Spleen (tissue), 11 donors: Measurements from ENCODE around the gene SLC35F1. TPM values are rescaled to one million over a fixed set of nuclear protein-coding genes. Genes with fewer than 3 reads are reported as not detected.

Experiments
- DNase-seq: peaks from one replicate; pipeline ENCODE4 v3.0.0-alpha.2; 2020
- H3K27ac ChIP-seq, 8 donors: fragments of 200-600 bp; sonication (generic) in 7 of 8; 1 replicate in 4 of 8; 2 replicates in 4 of 8; pipeline versions ENCODE4 v1.5.0 to v1.8.0; 2016 to 2021; ENCODE audit warnings: inconsistent platforms in 4 of 8, mild to moderate bottlenecking in 4 of 8, moderate library complexity in 1 of 8
- H3K27me3 ChIP-seq, 7 donors: fragments of 200-600 bp; sonication (generic) in 6 of 7; replicated peaks in 1 of 7; 1 replicate in 4 of 7; 2 replicates in 3 of 7; pipeline versions ENCODE4 v1.5.0 to v1.8.0; 2016 to 2021; ENCODE audit warnings: inconsistent platforms in 3 of 7, mild to moderate bottlenecking in 1 of 7
- H3K36me3 ChIP-seq, 6 donors: fragments of 200-600 bp; sonication (generic) in 5 of 6; 1 replicate in 4 of 6; 2 replicates in 2 of 6; pipeline versions ENCODE4 v1.5.0 to v1.8.0; 2016 to 2021; ENCODE audit warnings: inconsistent platforms in 2 of 6
- H3K4me1 ChIP-seq, 6 donors: fragments of 200-600 bp; sonication (generic) in 5 of 6; 1 replicate in 3 of 6; 2 replicates in 3 of 6; pipeline versions ENCODE4 v1.5.0 to v1.8.0; 2016 to 2021; ENCODE audit warnings: inconsistent platforms in 3 of 6
- H3K4me3 ChIP-seq, 8 donors: fragments of 200-600 bp; sonication (generic) in 7 of 8; 1 replicate in 4 of 8; 2 replicates in 4 of 8; pipeline versions ENCODE4 v1.5.0 to v1.8.0; 2016 to 2021; ENCODE audit warnings: inconsistent platforms in 4 of 8, mild to moderate bottlenecking in 4 of 8, moderate library complexity in 2 of 8
- H3K9me3 ChIP-seq, 8 donors: fragments of 200-600 bp; sonication (generic) in 7 of 8; 1 replicate in 4 of 8; 2 replicates in 4 of 8; pipeline versions ENCODE4 v1.5.0 to v1.8.0; 2016 to 2021; ENCODE audit warnings: inconsistent platforms in 4 of 8
- CTCF ChIP-seq, 11 experiments: fragments of 200-600 bp in 7 of 11; fragments of 450-650 bp in 4 of 11; sonication (generic) in 4 of 11; IDR thresholded peaks in 8 of 11; conservative IDR thresholded peaks in 3 of 11; 1 replicate in 7 of 11; 2 replicates in 4 of 11; pipeline versions ENCODE4 v1.4.0 to v1.8.0; 2016 to 2021; ENCODE audit warnings: antibody characterized with exemption in 11 of 11, inconsistent platforms in 4 of 11, mild to moderate bottlenecking in 1 of 11
- POLR2A ChIP-seq, 3 donors: fragments of 450-650 bp; IDR thresholded peaks; one replicate each; pipeline ENCODE4 v1.5.1; 2017; ENCODE audit warnings: antibody characterized with exemption in 3 of 3, mild to moderate bottlenecking in 1 of 3
- POLR2AphosphoS5 ChIP-seq, 3 donors: sonication (generic); formaldehyde crosslinking; IDR thresholded peaks; one replicate each; pipeline ENCODE4 v1.5.1; 2017; ENCODE audit warnings: antibody characterized with exemption in 3 of 3
- WGBS, 5 donors: extraction: QIAGEN DNeasy Blood & Tissue Kit in 3 of 5; methylation state at CpG; one replicate each; pipeline versions ENCODE4 v1.1.5 to v1.1.7; 2013 to 2018; 5-methylcytosine and 5-hydroxymethylcytosine counted together
- intact Hi-C: fragments of 100-400 bp; cut with DNase I; formaldehyde crosslinking; loops from one replicate; pipeline ENCODE4 v1.15.0; 2023; ENCODE audit warnings: low total_unique reads
- polyA plus RNA-seq, 3 donors: library from polyadenylated mRNA; stranded (reverse); fragments of 200-250 nt; gene quantifications; one replicate each; pipeline ENCODE4 v1.2.1, GENCODE V29; 2013
- total RNA-seq, 7 donors: library from RNA; depleted of rRNA in 3 of 7; stranded (reverse); fragments of >200 nt in 3 of 7; fragmentation: NEBNext Ultra II Directional in 4 of 7; extraction: Animal tissue kit (Norgen Biotek cat#: 25700) in 4 of 7; gene quantifications; one replicate each; pipeline versions ENCODE4 v1.1.0 to v1.2.1, GENCODE V29; 2016 to 2021
- donor health status: healthy with polysubstance abuse.
- donor health status: DM: no; HTN: no; CAD: no; lungs with moderate emphysema.
- donor health status: DM: no; HTN: no; CAD: no.
- donor health status: Bipolar disorder and iron deficiency.
- donor health status: healthy.
- donor health status: DM: no; HTN: no; CAD: no.
- donor health status: DM: yes; HTN: yes; CAD: no.

SLC35F1 gene
- total and polyA plus RNA-seq, 10 donors = 0.13 to 4.0 (median 1.6) TPM

- 74 to 84% (median 79%) methylated on average over 2 of the region's 2 CpGs for WGBS, 5 donors
- no peak for DNase-seq
- Histone ChIP-seq H3K27ac (no peak overlapping the region), H3K4me1 (no peaks in the 10 kb centered on the region), H3K27me3 (no peaks in the 10 kb centered on the region), H3K36me3 (no peaks in the 10 kb centered on the region), H3K9me3 (no peaks in the 10 kb centered on the region), H3K4me3 (no peak overlapping the region)
- intact Hi-C loops = no loop called here
- TF ChIP-seq POLR2A (IDR thresholded peaks at IDR 0.05) (no peak), POLR2AphosphoS5 (IDR thresholded peaks at IDR 0.05) (no peak), CTCF (IDR thresholded peaks at IDR 0.05 in 8 of 11, conservative IDR thresholded peaks at IDR 0.05 in 3 of 11) (no peak)
These were observed 402.5 kb downstream of the SLC35F1 start for GRCh38 chr6:118309337-118310093.

- Histone ChIP-seq H3K4me3 (no peak overlapping the region), H3K27me3 (no peaks in the 10 kb centered on the region), H3K9me3 (no peaks in the 10 kb centered on the region), H3K36me3 (no peaks in the 10 kb centered on the region), H3K4me1 (no peaks in the 10 kb centered on the region), H3K27ac (no peak overlapping the region)
- DNase-seq = no peak
- TF ChIP-seq CTCF (IDR thresholded peaks at IDR 0.05 in 8 of 11, conservative IDR thresholded peaks at IDR 0.05 in 3 of 11) = no peak
- TF ChIP-seq POLR2AphosphoS5 (IDR thresholded peaks at IDR 0.05) = no peak
- no peak for TF ChIP-seq POLR2A (IDR thresholded peaks at IDR 0.05)
- WGBS, 5 donors = 93 to 97% (median 95%) methylated on average over 3 of the region's 3 CpGs
- intact Hi-C loops = no loop called here
These were observed 406.1 kb downstream of the SLC35F1 start for GRCh38 chr6:118313208-118313607.

GRCh38 chr6:118313762-118314161 is 406.7 kb downstream of the SLC35F1 start:
- H3K9me3 ChIP-seq = no peaks in the 10 kb centered on the region
- H3K27ac ChIP-seq = no peak overlapping the region
- no peaks in the 10 kb centered on the region for H3K36me3 ChIP-seq
- DNase-seq = no peak
- intact Hi-C loops = no loop called here
- H3K4me1 ChIP-seq = no peaks in the 10 kb centered on the region
- no peak overlapping the region for H3K4me3 ChIP-seq
- no peaks in the 10 kb centered on the region for H3K27me3 ChIP-seq
- TF ChIP-seq POLR2AphosphoS5 (IDR thresholded peaks at IDR 0.05) (no peak), CTCF (IDR thresholded peaks at IDR 0.05 in 8 of 11, conservative IDR thresholded peaks at IDR 0.05 in 3 of 11) (no peak), POLR2A (IDR thresholded peaks at IDR 0.05) (no peak)
- whole genome bisulfite sequencing, 5 donors = 84 to 92% (median 88%) methylated on average over 3 of the region's 3 CpGs

- TF ChIP-seq CTCF (IDR thresholded peaks at IDR 0.05 in 8 of 11, conservative IDR thresholded peaks at IDR 0.05 in 3 of 11) = no peak
- TF ChIP-seq POLR2A (IDR thresholded peaks at IDR 0.05) = no peak
- TF ChIP-seq POLR2AphosphoS5 (IDR thresholded peaks at IDR 0.05) = no peak
- Histone ChIP-seq H3K27ac (no peak overlapping the region), H3K27me3 (no peaks in the 10 kb centered on the region), H3K4me3 (no peak overlapping the region), H3K36me3 (no peaks in the 10 kb centered on the region), H3K9me3 (no peaks in the 10 kb centered on the region), H3K4me1 (no peaks in the 10 kb centered on the region)
- WGBS, 5 donors = 82 to 91% (median 88%) methylated on average over 6 of the region's 6 CpGs
- intact Hi-C loops = no loop called here
- no peak for DNase-seq
These were observed 409.8 kb downstream of the SLC35F1 start for GRCh38 chr6:118316796-118317384.
